Fibroblast of the aortic adventitia (primary cell): ENCODE results near the gene ID4. TPM values are rescaled to one million over a fixed set of nuclear protein-coding genes. Genes with fewer than 3 reads are reported as not detected.

Experiments used
- DNase-seq: peaks from one replicate; pipeline ENCODE4 v3.0.0-alpha.2; 2010; ENCODE audit warnings: low read depth
- H3K4me3 ChIP-seq: 2 replicates; pipeline ENCODE4 v1.5.1; 2011; ENCODE audit warnings: low read depth, mild to moderate bottlenecking, control low read depth, low read length, moderate library complexity
- CTCF ChIP-seq: IDR thresholded peaks from 2 replicates; pipeline ENCODE4 v1.5.1; 2011; ENCODE audit warnings: mild to moderate bottlenecking, low read length, control low read depth, inconsistent platforms; ENCODE audit not compliant: insufficient read depth
- total RNA-seq: library from RNA; depleted of rRNA; stranded (reverse); fragments of >200 nt; gene quantifications from 2 replicates; pipeline ENCODE4 v1.2.3, GENCODE V29; 2012; ENCODE audit warnings: low replicate concordance

Gene ID4
- total RNA-seq, 1 donor, result 11.4 TPM

- no peak overlapping the region for H3K4me3 ChIP-seq
- no peak for TF ChIP-seq CTCF
- no peak for DNase-seq
Observed at GRCh38 chr6:19865178-19865577, 28.0 kb downstream of the ID4 start.

GRCh38 chr6:19866173-19866984, 29.2 kb downstream of the ID4 start:
- no peak for TF ChIP-seq CTCF
- H3K4me3 ChIP-seq, result no peak overlapping the region
- DNase-seq, result no peak

GRCh38 chr6:19866985-19867627, 29.9 kb downstream of the ID4 start:
- no peak overlapping the region for H3K4me3 ChIP-seq
- no peak for TF ChIP-seq CTCF
- DNase-seq, result no peak

GRCh38 chr6:19869464-19869863, 32.3 kb downstream of the ID4 start:
- H3K4me3 ChIP-seq, result no peak overlapping the region
- no peak for TF ChIP-seq CTCF
- no peak for DNase-seq

GRCh38 chr6:19870322-19870721, 33.2 kb downstream of the ID4 start:
- no peak for DNase-seq
- no peak overlapping the region for H3K4me3 ChIP-seq
- no peak for TF ChIP-seq CTCF

- no peak for DNase-seq
- TF ChIP-seq CTCF, result no peak
- H3K4me3 ChIP-seq, result no peak overlapping the region
Observed at GRCh38 chr6:19873031-19873430, 35.9 kb downstream of the ID4 start.

GRCh38 chr6:19876672-19877071, 39.5 kb downstream of the ID4 start:
- no peak for DNase-seq
- no peak for TF ChIP-seq CTCF
- H3K4me3 ChIP-seq, result no peak overlapping the region
